H7 (cell line): ENCODE data around the gene LMNTD2. TPM values are rescaled to one million over a fixed set of nuclear protein-coding genes. Genes with fewer than 3 reads are reported as not detected.

Source experiments
- DNase-seq: peaks from one replicate; pipeline ENCODE4 v3.0.0; 2012
- H3K27me3 ChIP-seq: 2 replicates; pipeline ENCODE4 v1.6.0; 2011; ENCODE audit warnings: mild to moderate bottlenecking, low read length; ENCODE audit not compliant: control insufficient read depth, insufficient read depth
- H3K36me3 ChIP-seq: replicated peaks from 2 replicates; pipeline ENCODE4 v1.5.1; 2011; ENCODE audit warnings: low read length; ENCODE audit not compliant: control insufficient read depth, insufficient read depth
- H3K4me3 ChIP-seq: 2 replicates; pipeline ENCODE4 v1.5.1; 2011; ENCODE audit warnings: low read depth, mild to moderate bottlenecking, control low read depth, low read length, moderate library complexity; ENCODE audit not compliant: insufficient read depth
- total RNA-seq: library from RNA; depleted of rRNA; stranded (reverse); fragments of >200 nt; shearing (Covaris generic); gene quantifications from 2 replicates; pipeline ENCODE4 v1.2.3, GENCODE V29; 2014

The LMNTD2 gene
- total RNA-seq, 1 experiment from 2014 or later = 4.0 TPM

GRCh38 chr11:540583-541432 is 19.7 kb downstream of the LMNTD2 start:
- Histone ChIP-seq H3K36me3 (no peaks in the 10 kb centered on the region), H3K27me3 (peaks cover 11% of the 10 kb centered on the region), H3K4me3 (no peak overlapping the region)
- DNase-seq = no peak

- Histone ChIP-seq H3K4me3 (no peak overlapping the region), H3K36me3 (no peaks in the 10 kb centered on the region), H3K27me3 (peaks cover 11% of the 10 kb centered on the region)
- DNase-seq = no peak
Observed at GRCh38 chr11:539971-540481, 20.5 kb downstream of the LMNTD2 start.

GRCh38 chr11:538431-539051 is 22.0 kb downstream of the LMNTD2 start:
- H3K27me3 ChIP-seq = peaks cover 11% of the 10 kb centered on the region
- no peaks in the 10 kb centered on the region for H3K36me3 ChIP-seq
- H3K4me3 ChIP-seq = no peak overlapping the region
- DNase-seq = no peak

GRCh38 chr11:537622-538430 is 22.7 kb downstream of the LMNTD2 start:
- no peaks in the 10 kb centered on the region for H3K36me3 ChIP-seq
- DNase-seq = no peak
- peak overlapping the region; percentile 31 for H3K4me3 ChIP-seq
- H3K27me3 ChIP-seq = peaks cover 11% of the 10 kb centered on the region

- Histone ChIP-seq H3K4me3 (peak within 1 kb of the TSS; percentile 80), H3K36me3 (peaks cover 3% of the 10 kb centered on the region)
- peak; percentile 99 for DNase-seq
Observed at GRCh38 chr11:536841-537621, 23.5 kb downstream of the LMNTD2 start, which contains the start of gene LRRC56. Gene LRRC56, plus strand, starts transcription at chr11:537527. Its CDS starts 3,158 bp downstream, at chr11:540685.

GRCh38 chr11:535519-536454 is 24.8 kb downstream of the LMNTD2 start, which contains the start of gene HRAS:
Gene HRAS, minus strand, starts transcription at chr11:535576.
- peak within 1 kb of the TSS; percentile 87 for H3K4me3 ChIP-seq
- peaks cover 11% of the 10 kb centered on the region for H3K27me3 ChIP-seq
- DNase-seq = peak; percentile 100
- peaks cover 3% of the 10 kb centered on the region for H3K36me3 ChIP-seq

More at GRCh38 chr11:536841-537621, 23.5 kb downstream of the LMNTD2 start, which contains the start of gene LRRC56:
- H3K27me3 ChIP-seq = peaks cover 11% of the 10 kb centered on the region

GRCh38 chr11:535210-535518 is 25.4 kb downstream of the LMNTD2 start:
- peaks cover 3% of the 10 kb centered on the region for H3K36me3 ChIP-seq
- H3K4me3 ChIP-seq = peak overlapping the region; percentile 87
- H3K27me3 ChIP-seq = peaks cover 11% of the 10 kb centered on the region
- no peak for DNase-seq

GRCh38 chr11:534396-535209 is 25.9 kb downstream of the LMNTD2 start:
- peak overlapping the region; percentile 87 for H3K4me3 ChIP-seq
- peaks cover 11% of the 10 kb centered on the region for H3K27me3 ChIP-seq
- DNase-seq = peak; percentile 87
- peaks cover 3% of the 10 kb centered on the region for H3K36me3 ChIP-seq

- peak; percentile 48 for DNase-seq
- Histone ChIP-seq H3K4me3 (no peak overlapping the region), H3K36me3 (peaks cover 3% of the 10 kb centered on the region), H3K27me3 (peaks cover 11% of the 10 kb centered on the region)
Observed at GRCh38 chr11:533586-534395, 26.7 kb downstream of the LMNTD2 start.

GRCh38 chr11:532986-533585 is 27.5 kb downstream of the LMNTD2 start:
- peak; percentile 53 for DNase-seq
- H3K4me3 ChIP-seq = no peak overlapping the region
- peaks cover 11% of the 10 kb centered on the region for H3K27me3 ChIP-seq
- H3K36me3 ChIP-seq = peaks cover 3% of the 10 kb centered on the region

GRCh38 chr11:532527-532985 is 28.0 kb downstream of the LMNTD2 start:
- peaks cover 10% of the 10 kb centered on the region for H3K27me3 ChIP-seq
- peaks cover 3% of the 10 kb centered on the region for H3K36me3 ChIP-seq
- peak; percentile 62 for DNase-seq
- H3K4me3 ChIP-seq = no peak overlapping the region
